HepG2 (cell line): ENCODE results near the gene CHEK1. TPM values are rescaled to one million over a fixed set of nuclear protein-coding genes. Genes with fewer than 3 reads are reported as not detected.

Source experiments
- ATAC-seq: fragments of 200-7000 bp; cut with Tn5 transposase; 3 replicates; pipeline ENCODE4 v1.9.1; 2020; ENCODE audit warnings: mild to moderate bottlenecking, moderate library complexity
- BruUV-seq: library from RNA; stranded (reverse); fragments of 400-500 nt; replicated peaks from 2 replicates; lab custom pipeline; 2021; lab: Mats Ljungman, UMichigan
- CTCF ChIA-PET: fragments of 300-600 bp; formaldehyde crosslinking; extraction: SDS; loops from one replicate; lab custom pipeline; 2021; ENCODE audit warnings: low total read pairs, inconsistent platforms, low intra/inter-chr PET ratio; lab: Yijun Ruan, JAX
- POLR2A ChIA-PET: fragments of 350-600 bp; sonication (Branson Sonifier 250); formaldehyde crosslinking; loops from one replicate; lab custom pipeline; 2020; ENCODE audit warnings: antibody characterized with exemption, inconsistent platforms; lab: Yijun Ruan, JAX
- DNase-seq: peaks from one replicate; pipeline ENCODE4 v3.0.0-alpha.2; 2015; ENCODE audit warnings: low spot score
- FAIRE-seq: peaks from 3 replicates; lab custom pipeline; 2011; peaks lifted over from hg19 to GRCh38; lab: Jason Lieb, UNC
- H2AFZ ChIP-seq: one replicate; pipeline ENCODE4 v1.6.1; 2011; ENCODE audit warnings: low read length, inconsistent platforms
- H3K27ac ChIP-seq: fragments of 300-600 bp; 3 replicates; pipeline ENCODE4 v1.8.0; 2011; ENCODE audit warnings: mixed run types, mild to moderate bottlenecking, mixed read lengths, low read length, inconsistent platforms; ENCODE audit not compliant: insufficient read depth; ENCODE audit errors: extremely low read length
- H3K27me3 ChIP-seq, 2 experiments: fragments of 200-600 bp in 1 of 2; 2 replicates in 1 of 2; 3 replicates in 1 of 2; pipeline versions ENCODE4 v1.6.0 to v1.8.0; 2011; ENCODE audit warnings: low read length in 2 of 2, mild to moderate bottlenecking in 2 of 2, moderate library complexity in 2 of 2, inconsistent platforms in 1 of 2; ENCODE audit not compliant: insufficient read depth in 2 of 2, control insufficient read depth in 1 of 2
- H3K36me3 ChIP-seq, 2 experiments: fragments of 200-600 bp in 1 of 2; replicated peaks in 1 of 2; 2 replicates in 1 of 2; 3 replicates in 1 of 2; pipeline versions ENCODE4 v1.5.1 to v1.8.0; 2011; ENCODE audit warnings: low read length in 2 of 2, inconsistent platforms in 1 of 2; ENCODE audit not compliant: insufficient read depth in 2 of 2, control insufficient read depth in 1 of 2
- H3K4me1 ChIP-seq: 2 replicates; pipeline ENCODE4 v1.5.1; 2012; ENCODE audit warnings: low read length, inconsistent platforms; ENCODE audit not compliant: insufficient read depth
- H3K4me2 ChIP-seq: 2 replicates; pipeline ENCODE4 v1.6.0; 2011; ENCODE audit warnings: low read depth, low read length, inconsistent platforms
- H3K4me3 ChIP-seq, 3 experiments: fragments of 200-600 bp in 1 of 3; sonication (generic), shearing (Covaris generic) in 1 of 3; replicated peaks in 1 of 3; 2 replicates each; pipeline ENCODE4 v1.5.1; 2011 to 2016; ENCODE audit warnings: low read length in 3 of 3, inconsistent platforms in 2 of 3, low read depth in 2 of 3, mild to moderate bottlenecking in 2 of 3, control low read depth in 1 of 3, mixed read lengths in 1 of 3; ENCODE audit not compliant: insufficient read depth in 1 of 3
- H3K79me2 ChIP-seq: one replicate; pipeline ENCODE4 v1.6.1; 2011; ENCODE audit warnings: low read length, inconsistent platforms; ENCODE audit not compliant: insufficient read depth
- H3K9ac ChIP-seq: 2 replicates; pipeline ENCODE4 v1.6.0; 2011; ENCODE audit warnings: mild to moderate bottlenecking, low read depth, low read length, inconsistent platforms; ENCODE audit not compliant: insufficient read depth
- H3K9me3 ChIP-seq: 2 replicates; pipeline ENCODE4 v1.5.1; 2012; ENCODE audit warnings: mild to moderate bottlenecking, low read length
- H4K20me1 ChIP-seq: 2 replicates; pipeline ENCODE4 v1.6.0; 2011; ENCODE audit warnings: inconsistent platforms, mild to moderate bottlenecking, low read length, moderate library complexity; ENCODE audit not compliant: insufficient read depth
- CEBPG ChIP-seq: IDR thresholded peaks from 2 replicates; pipeline ENCODE4 v1.6.1; 2016
- GRHL1 ChIP-seq: sonication (generic); formaldehyde crosslinking; conservative IDR thresholded peaks from 2 replicates; pipeline ENCODE4 v1.8.0; 2022; ENCODE audit warnings: missing genetic modification reagents
- MAZ ChIP-seq, 2 experiments: sonication (generic) in 1 of 2; formaldehyde crosslinking in 1 of 2; IDR thresholded peaks; 2 replicates each; pipeline versions ENCODE4 v1.5.0 to v1.6.1; 2012 to 2020; ENCODE audit warnings: low read depth in 2 of 2, mild to moderate bottlenecking in 2 of 2, borderline replicate concordance in 1 of 2, improper control_type of control experiment in 1 of 2, low read length in 1 of 2, missing genetic modification reagents in 1 of 2, moderate library complexity in 1 of 2
- SOX6 ChIP-seq, 2 experiments: fragments of 450-650 bp in 1 of 2; sonication (generic) in 1 of 2; formaldehyde crosslinking in 1 of 2; IDR thresholded peaks; 2 replicates each; pipeline versions ENCODE4 v1.4.0 to v1.6.1; 2017 to 2020; ENCODE audit warnings: antibody characterized with exemption in 1 of 2, mild to moderate bottlenecking in 1 of 2, missing genetic modification reagents in 1 of 2
- SRSF1 ChIP-seq: fragments of 200-400 bp; formaldehyde crosslinking; optimal IDR thresholded peaks from 2 replicates; pipeline ENCODE3; 2017; ENCODE audit warnings: mild to moderate bottlenecking, low read depth, low read length, moderate library complexity
- ZNF274 ChIP-seq: sonication (generic); formaldehyde crosslinking; IDR thresholded peaks from 2 replicates; pipeline ENCODE4 v1.5.1; 2020; ENCODE audit warnings: mild to moderate bottlenecking, missing genetic modification reagents
- ZNF367 ChIP-seq: sonication (generic); formaldehyde crosslinking; IDR thresholded peaks from 2 replicates; pipeline ENCODE4 v1.4.0; 2020; ENCODE audit warnings: missing genetic modification reagents, borderline replicate concordance
- ZNF513 ChIP-seq: sonication (generic); formaldehyde crosslinking; conservative IDR thresholded peaks from 2 replicates; pipeline ENCODE4 v1.5.0; 2020; ENCODE audit warnings: missing genetic modification reagents
- ZNF777 ChIP-seq: sonication (generic); formaldehyde crosslinking; IDR thresholded peaks from 2 replicates; pipeline ENCODE4 v1.4.0; 2020; ENCODE audit warnings: missing genetic modification reagents
- ZNF792 ChIP-seq: IDR thresholded peaks from 2 replicates; pipeline ENCODE4 v1.6.1; 2016
- WGBS: methylation state at CpG from one replicate; pipeline ENCODE4 v1.1.6; 2017; ENCODE audit warnings: low lambda C conversion rate; 5-methylcytosine and 5-hydroxymethylcytosine counted together
- in situ Hi-C: cut with HindIII; loops from 2 replicates; pipeline ENCODE4 v1.10.0; 2017; ENCODE audit warnings: low pct_unique_long_range_greater_than_20kb; ENCODE audit not compliant: extremely low pct_ligation_motif_present
- intact Hi-C: fragments of 100-400 bp; cut with micrococcal nuclease; formaldehyde crosslinking; loops from one replicate; pipeline ENCODE4 v1.10.0; 2022; ENCODE audit not compliant: unreplicated experiment
- polyA plus RNA-seq, 8 experiments: library from polyadenylated mRNA; depleted of rRNA in 3 of 8; stranded (reverse) in 7 of 8; unstranded in 1 of 8; fragments of >200 nt; fragmentation: Illumina TruSeq in 4 of 8; extraction: Trizol in 4 of 8; gene quantifications; 2 replicates each; pipeline versions ENCODE4 v1.2.1 to v1.2.3, GENCODE V29; 2011 to 2016; ENCODE audit warnings: low read depth in 4 of 8, missing spikeins in 1 of 8, mixed read lengths in 1 of 8; ENCODE audit not compliant: insufficient read depth in 1 of 8
- total RNA-seq, 5 experiments: library from RNA; depleted of rRNA; stranded (reverse); fragments of >200 nt; fragmentation: Illumina TruSeq; extraction: Trizol; gene quantifications; 2 replicates each; pipeline ENCODE4 v1.2.3, GENCODE V29; 2016; ENCODE audit warnings: low read depth in 1 of 5

Gene CHEK1
- total and polyA plus RNA-seq, 2 of the 13 experiments (the other 11 are each of a cell fraction or from before 2014, with no cell fraction given) = 17.8 to 83.2 TPM

- Histone ChIP-seq H3K9ac (no peak overlapping the region), H3K4me1 (no peaks in the 10 kb centered on the region), H3K4me3 (no peak overlapping the region), H2AFZ (no peak overlapping the region), H3K9me3 (no peaks in the 10 kb centered on the region), H3K27ac (no peak overlapping the region), H3K79me2 (no peaks in the 10 kb centered on the region), H3K36me3 (no peaks in the 10 kb centered on the region), H3K27me3 (0 out of 5 replicates have a peak, but pooled peaks cover 0 to 4% of the 10 kb centered on the region in 2 experiments), H4K20me1 (no peaks in the 10 kb centered on the region), H3K4me2 (no peak overlapping the region)
- DNase-seq (no peak), FAIRE-seq (no peak), ATAC-seq (no peak)
- intact Hi-C loops (no loop called here), in situ Hi-C loops (no loop called here)
- ChIA-PET POLR2A (no interaction called here), CTCF (no interaction called here)
- 33% methylated on average over 3 of the region's 5 CpGs for WGBS
- no TSS peak for BruUV-seq
- TF ChIP-seq ZNF513 (CRISPR knock-in tag) (no peak), SRSF1 (no peak), MAZ (IDR thresholded peaks at IDR 0.05; ENCODE audit: borderline replicate concordance, low read depth, low read length) (no peak), MAZ (CRISPR knock-in tag; IDR thresholded peaks at IDR 0.05; ENCODE audit: low read depth) (no peak), GRHL1 (CRISPR knock-in tag) (no peak), SOX6 (IDR thresholded peaks at IDR 0.05) (no peak), SOX6 (CRISPR knock-in tag; IDR thresholded peaks at IDR 0.05) (no peak), ZNF367 (CRISPR knock-in tag) (no peak), CEBPG (CRISPR knock-in tag) (no peak), ZNF274 (CRISPR knock-in tag) (no peak), ZNF792 (no peak), ZNF777 (CRISPR knock-in tag) (no peak)
Measured at GRCh38 chr11:125692887-125693286, 67.9 kb downstream of the CHEK1 start.
